K562 (cell line): ENCODE results near the gene UBE2L3. TPM values are rescaled to one million over a fixed set of nuclear protein-coding genes. Genes with fewer than 3 reads are reported as not detected.
A peak's percentile ranks its signal among the peaks of the same experiment; 100 is the strongest.

Experiments
- CAMTA2 ChIP-seq: fragments of 250-450 bp; sonication (Bioruptor Pico); conservative IDR thresholded peaks from 2 replicates; pipeline ENCODE4 v1.5.1; 2022
- CHD1 ChIP-seq: fragments of 200-600 bp; sonication (generic); IDR thresholded peaks from one replicate; pipeline ENCODE4 v1.6.1; 2012; ENCODE audit warnings: mild to moderate bottlenecking, moderate library complexity, low read length, inconsistent platforms
- GABPA ChIP-seq: fragments of 200-800 bp; sonication (Bioruptor generic); conservative IDR thresholded peaks from 2 replicates; pipeline ENCODE4 v1.6.1; 2016; ENCODE audit warnings: low read depth, missing genetic modification characterization, missing compliant biosample characterization
- GATAD2A ChIP-seq: fragments of 450-650 bp; IDR thresholded peaks from 2 replicates; pipeline ENCODE4 v1.6.1; 2017
- HOXB6 ChIP-seq: fragments of 250-450 bp; sonication (Bioruptor Pico); IDR thresholded peaks from 2 replicates; pipeline ENCODE4 v1.5.1; 2022; ENCODE audit warnings: mild to moderate bottlenecking, borderline replicate concordance
- KLF13 ChIP-seq: fragments of 450-650 bp; IDR thresholded peaks from 2 replicates; pipeline ENCODE4 v1.6.1; 2016; ENCODE audit warnings: missing genetic modification characterization, low read depth, mild to moderate bottlenecking, missing compliant biosample characterization, moderate library complexity, borderline replicate concordance
- NFIX ChIP-seq: fragments of 250-450 bp; sonication (Bioruptor Pico); IDR thresholded peaks from 2 replicates; pipeline ENCODE4 v1.4.0; 2020; ENCODE audit warnings: low read depth, mild to moderate bottlenecking, moderate library complexity
- NFYB ChIP-seq: IDR thresholded peaks from 2 replicates; pipeline ENCODE4 v1.6.1; 2011; ENCODE audit warnings: mild to moderate bottlenecking, moderate library complexity; ENCODE audit not compliant: insufficient read length; ENCODE audit errors: extremely low read depth
- PURB ChIP-seq: sonication (generic); formaldehyde crosslinking; IDR thresholded peaks from 2 replicates; pipeline ENCODE4 v1.9.0; 2021; ENCODE audit warnings: low read depth, mild to moderate bottlenecking, missing genetic modification reagents
- SREBF2 ChIP-seq: sonication (generic); formaldehyde crosslinking; IDR thresholded peaks from 2 replicates; pipeline ENCODE4 v1.4.0; 2020; ENCODE audit warnings: mild to moderate bottlenecking, missing genetic modification reagents
- TEAD1 ChIP-seq, 2 experiments: fragments of 450-650 bp in 1 of 2; sonication (generic) in 1 of 2; formaldehyde crosslinking; IDR thresholded peaks; 2 replicates each; pipeline versions ENCODE4 v1.4.0 to v1.8.0; 2020 to 2022; ENCODE audit warnings: mild to moderate bottlenecking in 2 of 2, missing genetic modification reagents in 1 of 2
- THAP12 ChIP-seq: fragments of 250-450 bp; sonication (Bioruptor Pico); IDR thresholded peaks from 2 replicates; pipeline ENCODE4 v1.9.0; 2021; ENCODE audit warnings: mild to moderate bottlenecking, inconsistent platforms
- TRIM28 ChIP-seq: fragments of 450-650 bp; IDR thresholded peaks from 2 replicates; pipeline ENCODE4 v1.6.1; 2017
- ZBTB1 ChIP-seq: sonication (generic); formaldehyde crosslinking; IDR thresholded peaks from 2 replicates; pipeline ENCODE4 v1.8.1; 2023; ENCODE audit warnings: missing genetic modification reagents, low read depth, mild to moderate bottlenecking, borderline replicate concordance
- ZNF165 ChIP-seq: fragments of 250-450 bp; sonication (Bioruptor Pico); IDR thresholded peaks from 2 replicates; pipeline ENCODE4 v1.4.0; 2020; ENCODE audit warnings: borderline replicate concordance
- ZNF395 ChIP-seq: fragments of 200-800 bp; sonication (Bioruptor generic); IDR thresholded peaks from 2 replicates; pipeline ENCODE4 v1.6.1; 2017; ENCODE audit warnings: missing genetic modification characterization, missing compliant biosample characterization
- ZNF780A ChIP-seq: fragments of 250-450 bp; sonication (Bioruptor Pico); IDR thresholded peaks from 2 replicates; pipeline ENCODE4 v1.5.0; 2021; ENCODE audit warnings: mild to moderate bottlenecking
- polyA plus RNA-seq, 8 experiments: library from polyadenylated mRNA; depleted of rRNA in 4 of 8; stranded (reverse) in 5 of 8; unstranded in 3 of 8; fragments of >200 nt; fragmentation: Nextera tagmentation in 2 of 8; fragmentation: Illumina TruSeq in 1 of 8; extraction: Ambion mirVana in 2 of 8; extraction: Trizol in 1 of 8; gene quantifications; 2 replicates each; pipeline versions ENCODE4 v1.2.1 to v1.2.3, GENCODE V29; 2011 to 2014; ENCODE audit warnings: inconsistent platforms in 1 of 8, missing spikeins in 1 of 8
- total RNA-seq, 7 experiments: library from RNA; depleted of rRNA in 6 of 7; stranded (reverse); fragments of >200 nt in 6 of 7; fragmentation: Illumina TruSeq in 2 of 7; extraction: Trizol in 2 of 7; gene quantifications; 2 replicates each; pipeline versions ENCODE4 v1.2.1 to v1.2.3, GENCODE V29; 2011 to 2021; ENCODE audit warnings: low replicate concordance in 1 of 7
- TF ChIP-seq, protein P1 (sequence below): fragments of 250-450 bp; sonication (Bioruptor Pico); IDR thresholded peaks from 2 replicates; pipeline ENCODE4 v1.5.0; 2021; ENCODE audit warnings: mild to moderate bottlenecking, borderline replicate concordance
- TF ChIP-seq, protein P2 (sequence below): fragments of 250-450 bp; sonication (Bioruptor Pico); IDR thresholded peaks from 2 replicates; pipeline ENCODE4 v1.8.0; 2022; ENCODE audit warnings: moderate library complexity, mild to moderate bottlenecking, inconsistent platforms

The UBE2L3 gene
- total and polyA plus RNA-seq, 9 of the 15 experiments (the other 6 are each of a cell fraction or from before 2014, with no cell fraction given) = 215 to 625 (median 285) TPM

DNA sequence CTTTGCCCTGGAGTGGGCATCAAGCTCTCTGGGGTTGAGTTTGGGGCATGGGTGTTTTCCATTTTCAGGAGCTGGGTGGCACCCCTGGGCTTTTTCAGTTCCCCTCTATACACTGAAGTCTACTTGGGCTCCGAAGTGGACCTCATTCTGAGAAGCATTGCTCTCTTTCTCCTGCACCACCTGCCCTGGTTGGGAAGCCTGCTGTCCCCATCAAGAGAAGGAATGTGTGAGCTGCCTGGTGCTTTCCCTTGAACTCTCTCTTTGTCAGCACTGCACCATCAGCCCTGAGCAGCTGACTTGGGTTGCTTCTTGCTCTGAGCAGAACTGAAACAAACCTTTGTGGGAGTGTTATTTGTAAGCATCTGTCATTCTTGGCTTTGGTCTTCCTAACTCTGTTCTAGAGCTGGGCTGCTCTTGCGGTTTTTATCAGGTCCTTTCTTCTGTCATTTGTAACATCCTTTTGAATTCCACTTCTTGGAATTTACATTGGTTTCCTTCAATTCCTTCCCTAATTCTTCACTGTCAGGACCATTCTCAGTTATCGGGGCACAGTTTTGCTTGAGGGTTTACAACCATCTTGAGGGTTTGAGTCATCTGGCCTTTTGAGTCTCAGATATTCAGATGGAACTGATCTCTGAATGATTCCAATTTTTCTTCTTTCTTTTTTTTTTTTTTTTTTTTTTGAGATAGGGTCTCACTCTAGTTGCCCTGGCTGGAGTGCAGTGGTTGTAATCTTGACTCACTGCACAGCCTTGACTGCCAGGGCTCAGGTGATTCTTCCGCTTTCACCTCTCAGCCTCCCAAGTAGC, 20.5 kb downstream of the UBE2L3 start (continued):
- TF ChIP-seq ZNF165 (CRISPR knock-in tag) = peak; percentile 33; the same call in 1 of the 2 replicates
- TF ChIP-seq GATAD2A = no peak
- no peak for TF ChIP-seq HOXB6
- TF ChIP-seq NFIX = 0 out of 2 replicates have a peak, but pooled peaks have one; percentile 23
- TF ChIP-seq, protein P1, sequence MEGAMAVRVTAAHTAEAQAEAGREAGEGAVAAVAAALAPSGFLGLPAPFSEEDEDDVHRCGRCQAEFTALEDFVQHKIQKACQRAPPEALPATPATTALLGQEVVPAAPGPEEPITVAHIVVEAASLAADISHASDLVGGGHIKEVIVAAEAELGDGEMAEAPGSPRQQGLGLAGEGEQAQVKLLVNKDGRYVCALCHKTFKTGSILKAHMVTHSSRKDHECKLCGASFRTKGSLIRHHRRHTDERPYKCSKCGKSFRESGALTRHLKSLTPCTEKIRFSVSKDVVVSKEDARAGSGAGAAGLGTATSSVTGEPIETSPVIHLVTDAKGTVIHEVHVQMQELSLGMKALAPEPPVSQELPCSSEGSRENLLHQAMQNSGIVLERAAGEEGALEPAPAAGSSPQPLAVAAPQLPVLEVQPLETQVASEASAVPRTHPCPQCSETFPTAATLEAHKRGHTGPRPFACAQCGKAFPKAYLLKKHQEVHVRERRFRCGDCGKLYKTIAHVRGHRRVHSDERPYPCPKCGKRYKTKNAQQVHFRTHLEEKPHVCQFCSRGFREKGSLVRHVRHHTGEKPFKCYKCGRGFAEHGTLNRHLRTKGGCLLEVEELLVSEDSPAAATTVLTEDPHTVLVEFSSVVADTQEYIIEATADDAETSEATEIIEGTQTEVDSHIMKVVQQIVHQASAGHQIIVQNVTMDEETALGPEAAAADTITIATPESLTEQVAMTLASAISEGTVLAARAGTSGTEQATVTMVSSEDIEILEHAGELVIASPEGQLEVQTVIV = no peak
- TF ChIP-seq SREBF2 (CRISPR knock-in tag) = no peak
- peak; percentile 84 for TF ChIP-seq ZNF395 (CRISPR knock-in tag)
- no peak for TF ChIP-seq PURB (CRISPR knock-in tag)
- TF ChIP-seq TEAD1 (CRISPR knock-in tag; IDR thresholded peaks at IDR 0.05) = peak in 1 of 2 experiments; percentile 82; a peak in 2 of 4 replicates
- peak; percentile 85; the same call in 1 of the 2 replicates for TF ChIP-seq THAP12
- TF ChIP-seq, protein P2, sequence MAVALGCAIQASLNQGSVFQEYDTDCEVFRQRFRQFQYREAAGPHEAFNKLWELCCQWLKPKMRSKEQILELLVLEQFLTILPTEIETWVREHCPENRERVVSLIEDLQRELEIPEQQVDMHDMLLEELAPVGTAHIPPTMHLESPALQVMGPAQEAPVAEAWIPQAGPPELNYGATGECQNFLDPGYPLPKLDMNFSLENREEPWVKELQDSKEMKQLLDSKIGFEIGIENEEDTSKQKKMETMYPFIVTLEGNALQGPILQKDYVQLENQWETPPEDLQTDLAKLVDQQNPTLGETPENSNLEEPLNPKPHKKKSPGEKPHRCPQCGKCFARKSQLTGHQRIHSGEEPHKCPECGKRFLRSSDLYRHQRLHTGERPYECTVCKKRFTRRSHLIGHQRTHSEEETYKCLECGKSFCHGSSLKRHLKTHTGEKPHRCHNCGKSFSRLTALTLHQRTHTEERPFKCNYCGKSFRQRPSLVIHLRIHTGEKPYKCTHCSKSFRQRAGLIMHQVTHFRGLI (CRISPR knock-in tag) = 0 out of 2 replicates have a peak, but pooled peaks have one; percentile 46
- TF ChIP-seq ZNF780A (CRISPR knock-in tag) = no peak
- no peak for TF ChIP-seq KLF13
- no peak for TF ChIP-seq NFYB
- TF ChIP-seq CAMTA2 (CRISPR knock-in tag) = no peak
- TF ChIP-seq TRIM28 = no peak
- peak; percentile 77 for TF ChIP-seq CHD1
- TF ChIP-seq GABPA = no peak
- TF ChIP-seq ZBTB1 (CRISPR knock-in tag) = no peak
